Activated naive CD4-positive, alpha-beta T cell treated with anti-CD3 and anti-CD28 coated beads, Interleukin-2, amount 50 U/mL, for 72 hours (primary cell): ENCODE data around the gene OSBPL8. TPM values are rescaled to one million over a fixed set of nuclear protein-coding genes. Genes with fewer than 3 reads are reported as not detected.
"Not testable (repeated sequence)": the region's sequence is repeated elsewhere in the genome, so short reads cannot be mapped to it uniquely, and the experiment has no call there.

Experiments
- ATAC-seq, 2 donors: fragments of 150-1000 bp; cut with Tn5 transposase; 2 replicates each; pipeline ENCODE4 v1.10.0; 2021; ENCODE audit warnings: mild to moderate bottlenecking in 2 of 2, moderate library complexity in 2 of 2
- DNase-seq, 2 donors: peaks; one replicate each; pipeline ENCODE4 v3.0.0; 2021 to 2022; ENCODE audit warnings: low spot score in 2 of 2
- H3K27ac Mint-ChIP-seq, 2 donors: one replicate each; pipeline ENCODE4 v1.8.0; 2022; ENCODE audit warnings: mild to moderate bottlenecking in 2 of 2, mixed read lengths in 2 of 2
- H3K36me3 Mint-ChIP-seq, 2 donors: one replicate each; pipeline ENCODE4 v1.8.0; 2022; ENCODE audit warnings: mixed read lengths in 2 of 2
- H3K9me3 Mint-ChIP-seq, 2 donors: one replicate each; pipeline ENCODE4 v1.8.0; 2022; ENCODE audit warnings: mixed read lengths in 2 of 2
- total RNA-seq, 2 donors: library from RNA; stranded (reverse); gene quantifications; one replicate each; pipeline ENCODE4 v1.2.3, GENCODE V29; 2022

Gene OSBPL8
- total RNA-seq, 2 donors from 2014 or later: 69.7 to 74.0 TPM

GRCh38 chr12:76506149-76506548 is 53.4 kb downstream of the OSBPL8 start:
- DNase-seq (no peak), ATAC-seq (no peak)
- Mint-ChIP-seq H3K27ac (no peak overlapping the region), H3K36me3 (peaks cover 4 to 13% of the 10 kb centered on the region in 2 donors), H3K9me3 (peaks cover 0 to 4% of the 10 kb centered on the region in 2 donors)

- DNase-seq (no peak), ATAC-seq (no peak)
- Mint-ChIP-seq H3K36me3 (peaks cover 4 to 13% of the 10 kb centered on the region in 2 donors), H3K27ac (peak overlapping the region in 1 of 2 donors; percentile 16), H3K9me3 (peaks cover 0 to 4% of the 10 kb centered on the region in 2 donors)
Measured at GRCh38 chr12:76505050-76505449, 54.5 kb downstream of the OSBPL8 start.

GRCh38 chr12:76504606-76505005 is 55.0 kb downstream of the OSBPL8 start:
- DNase-seq (no peak), ATAC-seq (no peak)
- peaks cover 0 to 3% of the 10 kb centered on the region in 2 donors for H3K9me3 Mint-ChIP-seq
- H3K36me3 Mint-ChIP-seq: peaks cover 4 to 13% of the 10 kb centered on the region in 2 donors
- H3K27ac Mint-ChIP-seq: no peak overlapping the region

- H3K9me3 Mint-ChIP-seq: no peaks in the 10 kb centered on the region
- ATAC-seq (no peak), DNase-seq (no peak)
- no peak overlapping the region for H3K27ac Mint-ChIP-seq
- peaks cover 4 to 13% of the 10 kb centered on the region in 2 donors for H3K36me3 Mint-ChIP-seq
Measured at GRCh38 chr12:76503957-76504356, 55.6 kb downstream of the OSBPL8 start.

- Mint-ChIP-seq H3K9me3 (no peaks in the 10 kb centered on the region), H3K36me3 (peaks cover 4 to 13% of the 10 kb centered on the region in 2 donors), H3K27ac (no peak overlapping the region)
- ATAC-seq (no peak), DNase-seq (no peak)
Measured at GRCh38 chr12:76501390-76501789, 58.2 kb downstream of the OSBPL8 start.

GRCh38 chr12:76499136-76499535 is 60.4 kb downstream of the OSBPL8 start:
- not testable (repeated sequence) for H3K27ac Mint-ChIP-seq, DNase-seq, ATAC-seq
- H3K36me3 Mint-ChIP-seq: peaks cover 15 to 25% of the 10 kb centered on the region in 2 donors
- H3K9me3 Mint-ChIP-seq: peaks cover 12 to 14% of the 10 kb centered on the region in 2 donors

- DNase-seq: no peak
- ATAC-seq: no peak
- H3K9me3 Mint-ChIP-seq: peaks cover 18 to 29% of the 10 kb centered on the region in 2 donors
- peaks cover 21 to 38% of the 10 kb centered on the region in 2 donors for H3K36me3 Mint-ChIP-seq
- no peak overlapping the region for H3K27ac Mint-ChIP-seq
Measured at GRCh38 chr12:76495556-76495955, 64.0 kb downstream of the OSBPL8 start.

GRCh38 chr12:76491292-76491691 is 68.3 kb downstream of the OSBPL8 start:
- Mint-ChIP-seq H3K9me3 (peaks cover 17 to 29% of the 10 kb centered on the region in 2 donors), H3K27ac (no peak overlapping the region), H3K36me3 (peaks cover 20 to 47% of the 10 kb centered on the region in 2 donors)
- no peak for DNase-seq
- no peak for ATAC-seq

GRCh38 chr12:76490763-76491162 is 68.8 kb downstream of the OSBPL8 start:
- no peak overlapping the region for H3K27ac Mint-ChIP-seq
- ATAC-seq: no peak
- peaks cover 12 to 24% of the 10 kb centered on the region in 2 donors for H3K9me3 Mint-ChIP-seq
- no peak for DNase-seq
- peaks cover 15 to 42% of the 10 kb centered on the region in 2 donors for H3K36me3 Mint-ChIP-seq

- Mint-ChIP-seq H3K9me3 (peaks cover 11 to 21% of the 10 kb centered on the region in 2 donors), H3K36me3 (peaks cover 12 to 33% of the 10 kb centered on the region in 2 donors), H3K27ac (peak overlapping the region in 1 of 2 donors; percentile 32)
- DNase-seq (no peak), ATAC-seq (no peak)
Measured at GRCh38 chr12:76489737-76490136, 69.8 kb downstream of the OSBPL8 start.

GRCh38 chr12:76486011-76486410 is 73.6 kb downstream of the OSBPL8 start:
- DNase-seq (no peak), ATAC-seq (no peak)
- Mint-ChIP-seq H3K9me3 (no peaks in the 10 kb centered on the region), H3K27ac (no peak overlapping the region), H3K36me3 (peaks cover 0 to 19% of the 10 kb centered on the region in 2 donors)

- Mint-ChIP-seq H3K9me3 (no peaks in the 10 kb centered on the region), H3K27ac (no peak overlapping the region), H3K36me3 (peaks cover 0 to 6% of the 10 kb centered on the region in 2 donors)
- no peak for ATAC-seq
- no peak for DNase-seq
Measured at GRCh38 chr12:76480796-76481195, 78.8 kb downstream of the OSBPL8 start.

GRCh38 chr12:76478045-76478444 is 81.5 kb downstream of the OSBPL8 start:
- Mint-ChIP-seq H3K36me3 (no peaks in the 10 kb centered on the region), H3K27ac (no peak overlapping the region), H3K9me3 (no peaks in the 10 kb centered on the region)
- ATAC-seq (no peak), DNase-seq (no peak)

GRCh38 chr12:76472862-76473261 is 86.7 kb downstream of the OSBPL8 start:
- not testable (repeated sequence) for H3K9me3 Mint-ChIP-seq, ATAC-seq, H3K36me3 Mint-ChIP-seq, DNase-seq, H3K27ac Mint-ChIP-seq

- no peaks in the 10 kb centered on the region for H3K9me3 Mint-ChIP-seq
- DNase-seq (no peak), ATAC-seq (no peak)
- no peaks in the 10 kb centered on the region for H3K36me3 Mint-ChIP-seq
- H3K27ac Mint-ChIP-seq: no peak overlapping the region
Measured at GRCh38 chr12:76471579-76471978, 88.0 kb downstream of the OSBPL8 start.

- no peak for DNase-seq
- Mint-ChIP-seq H3K9me3 (no peaks in the 10 kb centered on the region), H3K36me3 (no peaks in the 10 kb centered on the region), H3K27ac (no peak overlapping the region)
- peak; percentile 51 to 58 for ATAC-seq
Measured at GRCh38 chr12:76470028-76470939, 89.3 kb downstream of the OSBPL8 start.

GRCh38 chr12:76464631-76465166 is 94.9 kb downstream of the OSBPL8 start:
- no peaks in the 10 kb centered on the region for H3K36me3 Mint-ChIP-seq
- no peaks in the 10 kb centered on the region for H3K9me3 Mint-ChIP-seq
- no peak for ATAC-seq
- no peak overlapping the region for H3K27ac Mint-ChIP-seq
- no peak for DNase-seq
